Psoas muscle (tissue), 8 donors: ENCODE results near the gene RPL10A. TPM values are rescaled to one million over a fixed set of nuclear protein-coding genes. Genes with fewer than 3 reads are reported as not detected.

Source experiments
- ATAC-seq, 4 donors: fragments of 200-7000 bp; cut with Tn5 transposase; one replicate each; pipeline ENCODE4 v1.9.1; 2020; ENCODE audit warnings: moderate library complexity in 3 of 4, mild to moderate bottlenecking in 2 of 4
- DNase-seq, 2 donors: peaks; one replicate each; pipeline ENCODE4 v3.0.0-alpha.2; 2020
- H3K27ac ChIP-seq: fragments of 200-600 bp; one replicate; pipeline ENCODE4 v1.8.0; 2022
- H3K27me3 ChIP-seq, 3 donors: fragments of 200-600 bp in 1 of 3; one replicate each; pipeline versions ENCODE4 v1.6.1 to v1.8.0; 2013 to 2022; ENCODE audit warnings: low read length in 2 of 3, mild to moderate bottlenecking in 2 of 3, moderate library complexity in 1 of 3; ENCODE audit not compliant: insufficient read depth in 3 of 3
- H3K36me3 ChIP-seq, 2 donors: fragments of 200-600 bp in 1 of 2; one replicate each; pipeline versions ENCODE4 v1.6.1 to v1.8.0; 2013 to 2022; ENCODE audit warnings: low read depth in 1 of 2, mild to moderate bottlenecking in 1 of 2, moderate library complexity in 1 of 2; ENCODE audit not compliant: insufficient read depth in 1 of 2
- H3K4me1 ChIP-seq: fragments of 200-600 bp; one replicate; pipeline ENCODE4 v1.8.0; 2022
- H3K4me3 ChIP-seq: fragments of 200-600 bp; one replicate; pipeline ENCODE4 v1.8.0; 2022; ENCODE audit warnings: mild to moderate bottlenecking
- H3K9me3 ChIP-seq: fragments of 200-600 bp; one replicate; pipeline ENCODE4 v1.8.0; 2022
- WGBS, 3 donors: extraction: QIAGEN DNeasy Blood & Tissue Kit; methylation state at CpG; one replicate each; pipeline versions ENCODE4 v1.1.6 to v1.1.7; 2013; 5-methylcytosine and 5-hydroxymethylcytosine counted together
- intact Hi-C, 2 donors: fragments of 100-400 bp; cut with DNase I; formaldehyde crosslinking; loops; one replicate each; pipeline versions ENCODE4 v1.11.0 to v1.14.2; 2022
- polyA plus RNA-seq, 3 donors: library from polyadenylated mRNA; stranded (reverse); fragments of 200-250 nt; gene quantifications; one replicate each; pipeline ENCODE4 v1.2.3, GENCODE V29; 2013
- total RNA-seq, 4 donors: library from RNA; stranded (reverse); fragmentation: NEBNext Ultra II Directional in 2 of 4; extraction: Animal tissue kit (Norgen Biotek cat#: 25700) in 2 of 4; gene quantifications; one replicate each; pipeline versions ENCODE4 v1.2.1 to v1.2.4, GENCODE V29; 2021 to 2023
- TF ChIP-seq, protein P1 (sequence below): fragments of 200-600 bp; IDR thresholded peaks from one replicate; pipeline ENCODE4 v1.8.0; 2022; ENCODE audit warnings: antibody characterized with exemption
- donor health status: healthy with polysubstance abuse.
- donor health status: DM: no; HTN: no; CAD: no; lungs with moderate emphysema.
- donor health status: Bipolar disorder and iron deficiency.
- donor health status: healthy.
- donor health status: DM: yes; HTN: yes; CAD: no.
- donor health status: DM: no; HTN: no; CAD: no.
- donor health status: DM: no; HTN: no; CAD: no.
- donor health status: DM: yes; HTN: yes; CAD: no.

RPL10A gene
- total and polyA plus RNA-seq, 7 donors = 668 to 1,629 (median 832) TPM

DNA sequence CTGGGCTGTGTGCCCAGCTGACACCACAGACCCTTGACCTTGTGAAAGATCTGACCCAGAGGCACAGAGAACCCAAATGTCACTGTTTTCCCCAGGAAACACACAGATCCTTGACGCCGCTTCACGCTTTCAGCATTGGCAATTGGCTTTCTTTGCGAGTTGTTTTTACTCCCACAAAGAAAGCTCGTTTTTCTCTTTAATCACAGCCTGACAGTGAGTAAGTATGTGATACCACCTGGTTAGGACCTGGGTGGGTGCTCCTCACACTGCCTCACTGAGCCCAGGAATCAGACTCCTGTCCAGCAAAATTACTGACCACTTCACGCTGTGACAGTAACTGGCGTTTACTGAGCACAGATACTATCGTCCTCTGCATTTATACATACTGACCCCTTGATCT is 13.0 kb downstream of the RPL10A start:
- H3K9me3 ChIP-seq = no peaks in the 10 kb centered on the region
- H3K4me1 ChIP-seq = peaks cover under 1% of the 10 kb centered on the region
- WGBS, 3 donors = 79 to 92% (median 91%) methylated on average over 8 of the region's 8 CpGs
- H3K4me3 ChIP-seq = no peak overlapping the region
- no peaks in the 10 kb centered on the region for H3K27me3 ChIP-seq
- intact Hi-C loops = no loop called here
- no peak for ATAC-seq
- peaks cover 4 to 72% of the 10 kb centered on the region in 2 donors for H3K36me3 ChIP-seq
- DNase-seq = no peak
- TF ChIP-seq, protein P1, sequence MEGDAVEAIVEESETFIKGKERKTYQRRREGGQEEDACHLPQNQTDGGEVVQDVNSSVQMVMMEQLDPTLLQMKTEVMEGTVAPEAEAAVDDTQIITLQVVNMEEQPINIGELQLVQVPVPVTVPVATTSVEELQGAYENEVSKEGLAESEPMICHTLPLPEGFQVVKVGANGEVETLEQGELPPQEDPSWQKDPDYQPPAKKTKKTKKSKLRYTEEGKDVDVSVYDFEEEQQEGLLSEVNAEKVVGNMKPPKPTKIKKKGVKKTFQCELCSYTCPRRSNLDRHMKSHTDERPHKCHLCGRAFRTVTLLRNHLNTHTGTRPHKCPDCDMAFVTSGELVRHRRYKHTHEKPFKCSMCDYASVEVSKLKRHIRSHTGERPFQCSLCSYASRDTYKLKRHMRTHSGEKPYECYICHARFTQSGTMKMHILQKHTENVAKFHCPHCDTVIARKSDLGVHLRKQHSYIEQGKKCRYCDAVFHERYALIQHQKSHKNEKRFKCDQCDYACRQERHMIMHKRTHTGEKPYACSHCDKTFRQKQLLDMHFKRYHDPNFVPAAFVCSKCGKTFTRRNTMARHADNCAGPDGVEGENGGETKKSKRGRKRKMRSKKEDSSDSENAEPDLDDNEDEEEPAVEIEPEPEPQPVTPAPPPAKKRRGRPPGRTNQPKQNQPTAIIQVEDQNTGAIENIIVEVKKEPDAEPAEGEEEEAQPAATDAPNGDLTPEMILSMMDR = no peak
- no peak overlapping the region for H3K27ac ChIP-seq

DNA sequence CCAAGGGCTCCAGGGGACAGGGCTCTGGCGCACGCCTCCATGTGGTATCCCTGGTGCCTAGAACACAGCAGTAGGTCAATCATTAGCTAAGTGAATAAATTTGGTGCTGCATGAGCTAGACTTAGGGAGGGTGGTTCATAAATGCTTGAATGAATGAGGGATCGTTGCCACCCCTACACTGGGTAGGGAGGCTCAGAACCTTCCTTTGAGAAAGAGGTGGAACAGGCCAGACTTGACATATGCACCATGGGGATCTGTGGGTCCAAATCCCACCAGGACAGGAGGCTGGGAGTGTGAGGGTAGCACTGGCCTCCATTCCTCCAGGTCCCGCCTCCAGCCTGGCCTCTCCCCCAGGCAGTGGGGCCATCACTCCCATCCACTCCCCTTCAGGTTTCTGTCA is 14.9 kb downstream of the RPL10A start:
- 94 to 98% (median 96%) methylated on average over 4 of the region's 4 CpGs for WGBS, 3 donors

DNA sequence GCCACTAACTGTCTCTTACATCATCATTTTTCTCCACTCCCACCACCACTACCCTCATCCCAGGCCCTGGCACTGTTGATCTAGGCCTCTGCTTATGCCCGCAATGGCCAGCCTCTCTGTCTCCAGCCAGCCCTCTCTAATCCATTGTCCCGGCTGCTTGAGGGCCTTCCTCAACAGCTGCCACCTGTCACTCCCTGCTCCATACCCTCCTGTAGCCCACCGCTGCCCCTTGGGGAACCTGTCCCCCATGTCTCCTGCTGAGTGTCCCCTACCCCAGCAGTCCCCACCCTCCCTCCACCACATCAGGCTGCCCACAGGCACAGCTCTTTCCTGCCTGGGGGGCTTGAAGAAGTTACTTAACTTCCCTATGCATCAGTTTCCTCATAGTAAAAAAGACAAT is 15.3 kb downstream of the RPL10A start:
- intact Hi-C loops = no loop called here
- H3K27ac ChIP-seq = no peak overlapping the region
- 70 to 79% (median 74%) methylated on average over 3 of the region's 3 CpGs for WGBS, 3 donors

More for the DNA sequence above, 14.9 kb downstream of the RPL10A start:
- Histone ChIP-seq H3K36me3 (peaks cover 0 to 57% of the 10 kb centered on the region in 2 donors), H3K9me3 (no peaks in the 10 kb centered on the region), H3K27ac (no peak overlapping the region), H3K27me3 (no peaks in the 10 kb centered on the region), H3K4me3 (no peak overlapping the region), H3K4me1 (peaks cover 13% of the 10 kb centered on the region)
- no peak for DNase-seq
- TF ChIP-seq, protein P1 = no peak
- intact Hi-C loops = no loop called here
- no peak for ATAC-seq

DNA sequence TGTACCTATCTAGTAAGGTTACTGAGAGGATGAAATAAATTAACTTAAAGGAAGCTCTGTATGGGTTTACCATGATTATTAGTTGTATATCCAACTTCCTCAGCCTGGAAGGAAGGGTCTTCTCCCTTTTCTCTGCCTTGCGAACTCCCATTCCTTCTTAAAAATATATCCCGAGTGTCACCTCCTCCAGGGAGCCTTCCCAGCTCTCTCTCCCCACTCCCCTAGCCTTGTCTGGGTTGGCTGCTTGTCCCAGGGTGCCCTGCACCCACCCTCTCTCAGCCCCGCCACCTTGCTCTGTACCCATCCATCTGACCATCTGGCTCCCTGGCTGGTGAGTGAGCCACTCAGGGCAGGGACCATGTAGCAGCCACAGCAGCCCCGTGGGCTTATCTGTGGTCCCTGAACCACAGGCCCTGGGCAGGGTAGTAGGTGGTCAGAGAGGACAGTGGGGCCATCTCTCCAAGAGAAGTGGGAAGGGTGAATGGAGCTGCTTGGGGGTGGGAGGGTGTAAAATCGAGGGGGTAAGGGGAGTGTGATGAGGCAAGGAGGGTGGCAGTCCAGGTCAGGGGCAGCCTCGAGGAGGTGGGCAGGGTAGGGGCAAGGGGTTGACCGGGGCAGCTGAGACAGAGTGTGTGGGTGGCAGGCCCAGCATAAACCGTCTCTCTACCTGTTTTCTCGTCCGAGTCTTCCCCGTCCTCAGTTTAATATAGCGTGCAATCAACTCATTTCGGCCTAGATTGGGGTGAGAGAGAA is 15.9 kb downstream of the RPL10A start:
- TF ChIP-seq, protein P1 = no peak
- Histone ChIP-seq H3K27ac (no peak overlapping the region), H3K4me3 (no peak overlapping the region), H3K36me3 (peaks cover 0 to 52% of the 10 kb centered on the region in 2 donors), H3K9me3 (no peaks in the 10 kb centered on the region), H3K27me3 (no peaks in the 10 kb centered on the region), H3K4me1 (peaks cover 13% of the 10 kb centered on the region)
- intact Hi-C loops = no loop called here
- ATAC-seq (no peak), DNase-seq (peak in 1 of 2 donors; percentile 15)
- 78 to 85% (median 85%) methylated on average over 13 of the region's 13 CpGs for WGBS, 3 donors

More for the DNA sequence above, 15.3 kb downstream of the RPL10A start:
- Histone ChIP-seq H3K9me3 (no peaks in the 10 kb centered on the region), H3K4me1 (peaks cover 13% of the 10 kb centered on the region), H3K36me3 (peaks cover 0 to 52% of the 10 kb centered on the region in 2 donors), H3K27me3 (no peaks in the 10 kb centered on the region), H3K4me3 (no peak overlapping the region)
- peak in 1 of 2 donors; percentile 15 for DNase-seq
- TF ChIP-seq, protein P1 = no peak
- ATAC-seq = no peak
